Measurements from ENCODE around the gene KCNJ1.
A peak's percentile ranks its signal among the peaks of the same experiment; 100 is the strongest.

The KCNJ1 gene

DNA sequence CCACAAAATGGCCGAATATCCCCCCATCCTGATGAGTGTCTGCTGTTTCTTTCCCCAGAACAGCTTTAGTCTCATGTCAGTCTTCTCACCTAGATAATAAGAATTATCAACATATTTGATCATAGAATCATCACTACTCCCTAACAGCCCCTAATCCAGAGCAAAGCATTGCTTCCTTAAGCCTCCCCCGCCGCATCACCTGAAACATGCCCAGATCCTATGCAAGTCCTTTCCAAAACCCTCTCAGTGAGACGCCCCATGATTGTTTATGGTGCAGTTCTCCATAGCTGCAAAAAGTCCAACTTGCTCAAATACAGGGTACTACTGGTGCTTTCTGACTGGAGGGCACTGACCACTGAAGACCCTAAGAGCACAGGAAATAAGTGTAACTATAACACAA lies 20.1 kb downstream of the KCNJ1 start:
- DNase-seq: no peak

DNA sequence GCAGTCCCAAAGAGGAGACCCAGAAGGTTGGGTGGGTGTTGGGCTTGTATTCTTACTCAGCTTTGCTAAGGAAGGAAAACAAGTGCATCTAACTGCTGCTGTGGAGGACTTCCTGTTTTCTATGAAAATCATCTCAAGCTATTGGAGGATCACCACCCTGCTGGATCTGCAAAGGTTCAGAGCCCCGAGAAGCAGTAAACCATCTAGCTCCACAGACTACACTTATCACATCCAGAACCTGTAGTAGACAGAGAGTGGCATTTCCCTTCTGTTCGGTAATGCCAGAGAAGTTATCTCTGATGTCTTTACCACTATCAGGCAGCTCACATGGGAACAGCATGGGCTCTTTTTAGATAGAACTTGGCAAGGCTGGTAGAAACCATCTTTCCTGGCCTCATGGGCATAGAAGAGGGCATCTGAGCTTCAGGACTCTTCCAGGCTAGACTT lies 21.7 kb downstream of the KCNJ1 start:
- no peak for DNase-seq

DNA sequence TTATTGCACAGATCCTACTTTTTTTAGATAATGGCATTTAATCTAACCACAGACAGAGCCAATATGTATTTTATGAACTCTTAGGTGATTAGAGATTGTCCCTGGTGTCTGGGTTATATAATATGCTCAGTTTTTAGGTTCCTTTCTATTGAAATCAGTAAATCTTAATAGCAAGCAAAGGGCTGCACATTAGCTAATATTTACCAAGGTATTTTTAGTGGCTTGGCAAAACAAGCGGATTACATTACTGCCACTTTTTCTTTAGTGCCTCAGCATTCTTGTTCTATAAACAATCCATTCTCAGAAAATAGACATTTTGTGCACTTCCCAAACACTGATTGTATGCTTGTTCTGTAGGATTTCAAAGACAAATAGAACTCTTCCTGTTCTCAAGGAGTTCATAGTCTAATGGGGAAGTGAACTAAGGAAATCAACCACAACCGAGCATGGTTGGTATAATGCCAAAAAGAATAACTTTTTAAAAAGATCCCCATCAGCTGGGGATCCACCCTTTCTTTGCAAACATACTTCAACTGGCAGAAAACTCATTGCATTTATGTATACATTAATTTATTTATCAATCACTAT lies 23.8 kb downstream of the KCNJ1 start:
- DNase-seq: no peak

DNA sequence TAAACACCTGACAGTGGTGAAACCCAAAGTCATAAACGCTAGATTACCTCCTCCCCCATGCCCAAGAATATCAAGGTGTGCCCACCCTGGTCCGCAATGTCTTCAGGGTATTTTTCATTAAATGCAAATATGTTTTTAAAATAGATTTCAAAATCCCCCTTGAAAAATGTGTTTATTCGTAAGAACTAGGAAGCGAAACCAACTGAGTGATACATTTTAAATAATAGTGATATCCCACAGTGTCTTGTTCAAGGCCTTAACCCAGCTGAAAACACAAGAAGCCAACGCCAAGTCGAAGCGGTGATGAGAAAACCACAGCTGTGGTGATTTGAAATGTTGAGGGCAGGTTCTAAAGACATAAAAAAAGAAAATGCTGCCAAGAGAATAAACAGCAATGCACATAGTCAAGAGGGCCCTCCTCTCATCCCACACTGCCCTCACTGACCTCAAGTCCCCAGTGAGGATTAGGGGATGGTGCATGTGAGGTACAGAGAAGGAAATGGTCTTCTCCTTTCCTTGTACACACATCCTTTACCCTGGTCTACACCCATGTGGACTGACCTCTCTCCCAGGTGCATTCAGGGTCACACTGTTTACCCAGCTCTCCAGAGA lies 25.5 kb downstream of the KCNJ1 start:
- no peak for DNase-seq

DNA sequence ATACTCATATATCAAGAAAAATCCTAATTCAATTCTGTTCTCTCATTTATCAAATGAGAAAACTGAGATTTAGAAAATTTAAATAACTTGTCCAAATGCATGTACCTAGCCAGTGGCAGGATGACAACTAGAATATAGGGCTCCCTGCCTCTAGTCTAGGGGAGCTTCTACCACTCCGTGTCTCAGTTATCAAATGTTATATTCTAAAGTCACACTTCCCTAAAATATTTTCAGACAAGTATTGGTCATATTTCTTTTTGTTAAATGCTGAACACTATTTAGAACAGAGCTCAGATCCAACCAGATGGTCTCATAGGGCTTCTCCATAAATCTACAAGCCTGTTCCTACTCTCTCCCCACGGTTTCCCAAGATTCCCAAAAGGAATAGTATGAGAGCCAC lies 26.3 kb downstream of the KCNJ1 start:
- DNase-seq: no peak

DNA sequence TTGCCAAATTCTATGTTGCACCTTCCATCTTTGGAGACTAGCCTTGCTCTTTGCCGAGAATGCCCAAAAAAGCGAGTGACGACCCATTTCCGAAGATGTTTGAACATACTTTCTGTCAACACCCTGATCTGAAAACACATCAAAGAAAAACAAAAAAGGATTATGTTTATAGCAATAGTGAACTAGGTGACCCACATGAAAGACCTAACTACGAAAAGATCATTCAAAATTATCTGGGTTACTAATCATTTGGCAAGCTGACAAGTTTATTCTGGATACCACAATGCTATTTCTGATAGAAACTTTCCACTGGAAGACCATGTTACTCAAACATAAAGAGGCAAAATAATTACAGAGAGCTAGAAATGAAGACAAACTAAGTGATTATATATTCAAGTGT lies 27.0 kb downstream of the KCNJ1 start:
- no peak for DNase-seq

DNA sequence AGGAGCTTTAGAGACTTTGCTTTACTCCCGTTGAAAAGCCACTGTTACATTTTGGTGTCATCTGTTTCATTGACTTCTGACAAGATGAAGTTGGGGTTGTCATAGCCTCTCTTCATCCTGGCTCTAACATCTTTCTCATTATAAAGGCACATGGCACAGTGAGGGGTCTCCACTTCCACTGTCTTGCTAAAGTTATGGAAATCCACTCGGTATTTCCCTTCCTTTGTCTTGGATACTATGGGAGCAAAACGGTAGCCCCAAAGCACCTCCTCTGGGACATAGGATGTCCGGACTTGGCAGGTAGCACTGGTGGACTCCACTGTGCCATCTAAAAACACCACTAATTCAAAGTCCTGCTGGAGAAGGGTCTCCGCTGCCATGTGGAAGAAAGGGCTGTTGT lies 28.0 kb downstream of the KCNJ1 start:
- DNase-seq: no peak

DNA sequence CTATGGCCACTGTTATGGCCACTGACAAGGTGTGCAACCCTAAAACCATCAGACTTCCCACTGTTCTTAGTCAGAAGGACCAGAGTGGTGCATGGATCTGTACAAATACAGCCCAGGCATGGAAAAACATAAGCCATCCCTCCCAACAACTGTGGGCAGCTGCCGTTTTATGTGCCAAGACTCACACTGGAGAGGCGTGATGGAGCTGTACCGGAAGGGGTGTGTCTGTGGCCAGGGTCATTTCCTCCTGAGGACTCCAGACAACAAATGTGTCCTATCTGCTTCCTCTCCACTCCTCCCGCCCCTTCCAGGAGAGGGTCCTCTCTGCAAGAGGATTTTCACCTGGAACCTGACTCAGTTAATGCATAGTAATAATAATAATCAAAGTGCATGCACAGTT lies 29.5 kb downstream of the KCNJ1 start:
- no peak for DNase-seq

DNA sequence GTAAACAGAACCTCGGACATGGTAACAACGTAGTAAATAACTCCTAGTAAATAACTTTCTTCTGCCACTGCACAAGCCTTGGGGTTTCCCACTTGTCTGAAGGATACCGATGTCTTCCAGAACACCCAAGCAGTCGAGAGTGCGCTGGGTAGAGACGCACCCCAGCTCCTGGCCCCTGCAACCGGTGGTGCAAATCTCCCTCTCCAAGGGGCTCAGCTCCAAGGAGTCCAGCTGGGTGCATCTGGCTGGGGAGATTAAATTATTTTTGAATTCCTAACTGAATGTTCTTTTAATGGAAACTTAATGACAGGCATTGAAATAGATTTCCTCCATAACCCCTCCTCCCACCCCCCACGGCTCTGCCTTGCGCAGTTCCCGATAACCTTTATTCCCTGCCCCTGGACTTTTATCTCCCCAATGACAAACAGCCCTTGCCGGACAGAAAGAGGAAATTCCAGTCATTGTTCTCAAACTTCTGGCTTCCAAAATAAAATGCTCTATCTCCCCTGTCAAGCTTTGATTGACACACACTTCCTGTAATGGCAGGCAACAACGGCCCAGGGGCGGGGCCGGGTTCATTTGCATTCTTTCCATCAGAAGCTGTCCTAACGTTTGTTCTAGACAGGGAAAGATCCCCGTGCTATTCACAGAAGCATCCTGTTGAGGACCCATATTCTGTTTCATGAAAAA lies 31.2 kb downstream of the KCNJ1 start:
- DNase-seq: no peak

DNA sequence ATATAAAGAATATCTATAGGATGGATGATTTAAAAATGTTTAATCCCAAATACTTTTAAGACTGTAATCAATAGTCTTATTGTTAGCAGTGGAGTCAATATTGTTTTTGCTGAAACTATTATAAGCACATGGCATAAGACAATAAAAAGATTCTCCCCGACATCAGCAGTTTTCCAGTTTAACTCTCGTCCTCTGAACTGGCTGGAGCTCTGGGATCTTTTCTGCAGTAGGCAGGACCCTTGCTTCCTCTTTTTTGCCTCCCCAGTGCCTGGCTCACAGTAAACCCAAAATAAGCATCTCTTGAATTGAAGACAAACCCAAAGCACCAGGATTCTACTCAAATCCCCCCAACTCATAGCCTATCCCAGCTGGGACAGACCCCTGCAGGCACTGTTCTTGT lies 32.9 kb downstream of the KCNJ1 start:
- DNase-seq: no peak

DNA sequence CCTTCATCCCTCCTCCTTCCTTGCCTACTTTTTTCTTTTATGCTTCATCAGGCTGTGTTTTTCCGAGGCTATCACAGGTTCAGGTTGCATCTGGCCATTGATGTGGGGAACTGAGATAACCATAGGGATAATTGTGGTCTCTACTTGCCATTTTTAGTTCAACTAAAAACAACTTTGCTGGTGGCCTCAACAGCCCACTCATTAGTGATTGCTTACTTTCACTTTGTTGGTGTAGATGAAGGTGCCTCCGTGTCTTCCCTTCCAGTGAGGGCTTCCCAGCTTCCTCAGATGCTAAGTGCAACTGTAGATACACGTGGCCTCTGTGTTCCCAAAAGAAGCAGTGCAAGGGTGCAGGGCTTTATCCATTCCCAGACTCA lies 35.0 kb downstream of the KCNJ1 start:
- DNase-seq: no peak

DNA sequence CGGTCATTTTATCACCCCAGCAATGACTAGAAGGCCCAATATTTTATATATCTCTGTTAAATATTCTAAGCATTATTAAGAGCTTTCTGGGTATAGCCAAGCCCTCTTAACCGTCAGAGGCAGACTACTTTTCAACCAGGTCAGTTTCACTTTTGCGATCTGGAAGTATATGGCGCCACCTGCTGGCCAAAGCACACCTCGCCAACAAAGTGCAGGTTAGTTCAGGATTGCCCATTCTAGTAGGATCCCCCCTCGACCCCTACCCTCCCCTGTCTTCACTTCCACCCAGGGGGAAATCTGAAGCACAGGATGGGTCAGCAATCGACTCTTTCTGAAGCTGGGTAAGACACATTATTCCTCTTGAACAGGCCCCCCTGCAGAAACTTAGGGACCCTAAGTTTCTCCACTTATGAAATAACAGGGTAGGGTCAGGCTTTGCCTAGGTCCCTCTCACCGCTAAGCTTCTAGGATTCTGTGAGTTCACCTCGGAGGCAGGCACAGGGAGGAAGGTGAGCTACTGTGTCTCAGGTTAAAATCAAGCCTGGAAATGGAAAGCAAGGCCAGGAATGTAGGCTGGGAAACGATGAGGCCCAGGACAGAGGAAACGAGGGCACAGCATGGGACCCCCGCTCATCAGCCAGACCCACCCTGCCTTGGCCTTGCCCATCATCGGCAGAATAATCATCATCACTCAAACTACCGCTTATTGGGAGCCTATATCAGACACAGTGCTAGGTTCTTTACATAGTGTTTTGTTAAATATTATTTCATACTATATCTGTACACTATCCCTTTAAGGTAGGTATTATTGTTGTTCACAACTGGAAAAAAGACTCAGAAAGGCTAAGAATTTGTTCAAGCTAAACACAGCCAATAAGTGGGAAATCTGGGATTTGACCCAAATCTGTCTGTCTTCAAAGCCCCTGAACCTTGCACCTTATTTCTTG lies 35.6 kb downstream of the KCNJ1 start:
- peak; percentile 91 for DNase-seq

DNA sequence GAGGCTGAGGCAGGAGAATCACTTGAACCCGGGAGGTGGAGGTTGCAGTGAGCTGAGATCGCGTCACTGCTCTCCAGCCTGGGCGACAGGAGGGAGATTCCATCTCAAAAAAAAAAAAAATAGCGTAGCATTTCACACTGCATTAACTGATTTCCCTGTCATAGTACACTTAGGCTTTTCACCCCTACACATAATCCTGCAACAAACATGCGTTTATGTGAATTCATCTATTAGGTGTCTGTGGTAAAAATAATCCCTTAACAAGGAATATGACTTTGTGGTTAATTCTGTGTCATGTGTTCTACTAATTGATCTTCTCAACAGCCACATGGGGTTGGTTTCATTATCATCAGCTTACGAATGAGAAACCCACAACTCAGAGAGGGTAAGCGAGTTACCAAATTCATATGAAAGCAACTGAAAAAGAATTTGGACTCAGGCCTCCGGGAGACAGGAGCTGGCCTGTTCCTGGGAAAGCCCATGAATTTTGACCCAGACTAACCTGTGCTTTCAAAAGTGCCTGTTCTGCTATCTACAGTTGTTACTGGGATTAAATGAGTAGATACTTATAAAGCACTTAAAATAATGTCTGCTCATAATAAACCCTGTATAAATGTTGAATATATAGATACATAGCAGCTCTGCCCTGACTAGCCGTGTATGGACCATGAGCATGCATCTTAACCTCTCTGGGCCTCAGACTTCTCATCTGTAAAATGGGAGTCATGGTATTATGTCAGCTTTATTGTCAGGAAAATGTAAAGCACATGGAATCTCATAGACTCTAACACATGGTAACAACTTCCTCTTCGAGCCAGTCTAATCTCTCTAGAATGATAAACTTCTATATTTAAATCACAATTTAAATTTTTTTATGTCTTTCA lies 36.6 kb downstream of the KCNJ1 start:
- DNase-seq: no peak

DNA sequence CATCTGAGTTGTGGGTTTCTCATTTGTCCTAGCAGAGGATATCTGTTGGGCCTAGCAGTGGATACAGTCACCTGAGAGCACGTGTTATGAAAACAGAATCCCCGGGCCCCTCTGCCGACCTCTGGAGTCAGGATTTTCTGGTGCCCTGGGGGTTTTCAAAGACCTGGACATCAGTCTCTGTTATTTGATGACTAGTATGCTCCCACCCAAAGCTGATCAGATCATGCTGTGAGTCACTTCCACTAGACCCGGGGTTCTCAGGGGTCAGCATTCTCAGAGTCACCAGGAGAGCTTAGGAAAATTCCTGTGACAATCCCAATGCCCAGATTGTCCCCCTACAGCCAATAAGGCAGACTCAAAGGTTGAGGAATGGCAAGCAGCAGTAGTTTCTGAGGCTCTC lies 38.7 kb downstream of the KCNJ1 start:
- DNase-seq: no peak

DNA sequence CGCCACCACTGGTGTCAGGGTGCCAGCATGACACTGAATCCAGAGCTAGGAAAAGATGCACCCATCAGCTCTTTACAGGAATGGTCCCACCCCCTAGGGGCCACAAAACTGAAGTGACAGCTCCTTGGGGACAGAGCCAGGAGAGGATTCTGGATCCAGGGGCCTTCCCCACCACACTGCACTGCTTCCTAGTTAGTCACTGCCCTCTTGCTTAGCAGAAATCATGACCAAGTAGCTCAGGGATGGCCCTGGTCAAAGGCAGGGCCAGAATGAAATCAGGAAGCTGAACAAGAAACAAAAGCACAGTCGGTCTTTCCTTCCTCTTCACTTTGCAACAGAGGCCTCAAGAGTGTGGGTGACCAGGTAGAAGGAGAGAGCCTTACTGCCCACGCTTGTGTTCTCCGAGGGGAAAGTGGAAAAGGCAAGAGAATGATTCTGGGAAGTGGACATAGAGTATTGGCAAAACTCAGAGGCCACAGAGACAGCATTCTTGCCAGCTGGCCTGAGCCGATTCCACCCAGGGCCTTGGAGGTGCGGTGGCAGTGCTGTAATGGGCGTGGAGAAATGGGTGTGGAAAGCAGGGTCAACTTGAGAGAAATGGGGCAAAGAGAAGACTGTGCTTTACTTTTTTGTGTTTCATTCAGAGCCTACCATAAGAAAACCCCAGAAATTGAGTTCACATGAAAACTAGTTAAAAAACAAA lies 39.8 kb downstream of the KCNJ1 start:
- DNase-seq: no peak

DNA sequence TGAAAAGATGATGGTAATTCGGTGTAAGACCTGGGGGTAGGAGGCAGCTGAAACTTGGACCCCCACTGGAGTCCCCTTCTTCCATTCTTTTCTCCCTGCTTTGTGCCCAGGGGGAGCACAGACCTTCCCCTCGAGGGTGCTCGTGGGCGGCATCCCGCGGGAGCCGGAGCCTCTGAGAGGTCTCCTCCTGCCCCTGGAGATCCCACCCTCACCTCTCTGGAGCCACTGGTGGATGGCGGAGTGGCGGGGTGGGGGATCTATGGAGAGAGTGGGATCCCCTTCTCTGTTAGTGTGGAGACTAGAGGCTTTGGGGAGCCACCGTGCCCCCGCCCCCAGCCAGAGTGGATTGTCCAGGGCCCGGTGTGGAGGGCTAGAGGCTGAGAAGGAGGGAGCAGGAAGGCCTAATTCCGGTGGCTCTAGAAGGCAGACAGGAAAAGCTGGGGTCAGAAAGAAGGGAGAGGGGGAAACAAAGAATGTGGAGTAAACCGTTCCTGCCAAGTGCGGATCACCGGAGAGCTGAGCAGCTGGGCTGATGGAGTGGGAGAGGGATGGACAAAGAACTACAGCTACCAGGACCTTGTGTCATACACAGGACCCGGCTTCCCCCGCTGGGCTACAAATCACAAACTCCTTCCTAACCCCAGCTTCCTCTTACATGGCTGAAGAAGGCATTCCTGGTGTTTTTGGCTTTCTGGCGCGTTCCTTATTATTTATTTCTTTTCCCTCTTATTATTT lies 41.9 kb downstream of the KCNJ1 start:
- no peak for DNase-seq

DNA sequence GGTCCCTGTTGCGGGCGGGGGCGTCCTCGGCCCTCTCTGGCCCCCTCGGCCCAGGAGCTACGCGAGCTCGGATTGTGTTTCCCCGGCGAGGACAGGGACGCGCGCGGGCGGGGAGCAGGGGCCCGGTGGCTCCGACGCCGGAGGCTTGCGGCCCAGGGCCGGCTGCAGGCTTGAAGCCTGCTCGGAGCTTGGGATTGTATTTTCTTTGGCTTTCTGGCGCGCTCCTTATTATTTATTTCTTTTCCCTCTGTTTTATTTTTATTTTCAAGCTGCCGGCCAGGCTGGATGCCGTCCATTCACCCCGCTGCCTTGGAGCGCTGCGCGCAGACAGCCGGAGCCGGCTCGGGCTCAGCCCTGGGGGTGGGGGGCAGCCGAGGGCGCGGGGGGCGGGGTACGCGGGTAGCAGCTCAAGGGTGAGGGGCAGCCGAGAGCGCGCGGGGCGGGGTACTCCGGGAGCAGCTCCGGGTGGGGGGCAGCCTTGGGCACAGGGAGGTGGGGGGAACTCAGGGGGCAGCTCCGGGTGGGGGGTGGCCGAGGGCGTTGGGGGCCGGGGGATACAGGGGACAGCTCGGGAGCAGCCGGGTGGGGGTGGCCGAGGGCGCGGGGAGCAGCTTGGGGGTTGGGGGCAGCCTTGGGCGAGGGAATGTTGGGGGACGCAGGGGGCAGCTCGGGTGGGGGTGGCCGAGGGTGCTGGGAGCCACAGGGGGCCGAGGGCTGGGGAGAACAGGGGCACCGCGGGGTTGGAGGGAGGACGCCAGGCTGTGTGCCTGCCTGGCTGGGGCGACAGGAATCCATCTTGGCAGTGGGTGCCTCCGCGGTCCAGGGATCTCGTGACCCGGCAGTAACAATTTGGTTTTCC lies 42.7 kb downstream of the KCNJ1 start:
- DNase-seq: no peak

DNA sequence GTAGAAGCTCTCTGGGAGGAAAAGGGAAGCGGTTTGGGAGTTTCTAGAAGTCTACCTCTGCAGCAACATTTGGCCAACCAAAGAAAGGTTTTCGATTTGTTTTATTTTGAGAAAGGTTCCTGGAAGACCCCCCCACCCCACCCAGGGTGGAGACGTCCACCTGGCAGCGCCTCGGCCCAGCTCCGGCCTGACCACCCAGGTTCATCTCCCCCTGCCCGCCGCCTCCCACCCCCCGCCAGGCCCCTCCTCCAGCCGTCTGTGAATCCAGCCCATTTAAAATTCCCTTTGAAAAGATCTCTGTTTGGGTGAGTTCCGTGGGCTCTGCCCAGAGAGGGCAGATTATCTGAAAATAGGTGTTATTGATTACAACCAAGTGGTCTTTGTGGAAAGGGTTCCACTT lies 43.3 kb downstream of the KCNJ1 start:
- DNase-seq: no peak

DNA sequence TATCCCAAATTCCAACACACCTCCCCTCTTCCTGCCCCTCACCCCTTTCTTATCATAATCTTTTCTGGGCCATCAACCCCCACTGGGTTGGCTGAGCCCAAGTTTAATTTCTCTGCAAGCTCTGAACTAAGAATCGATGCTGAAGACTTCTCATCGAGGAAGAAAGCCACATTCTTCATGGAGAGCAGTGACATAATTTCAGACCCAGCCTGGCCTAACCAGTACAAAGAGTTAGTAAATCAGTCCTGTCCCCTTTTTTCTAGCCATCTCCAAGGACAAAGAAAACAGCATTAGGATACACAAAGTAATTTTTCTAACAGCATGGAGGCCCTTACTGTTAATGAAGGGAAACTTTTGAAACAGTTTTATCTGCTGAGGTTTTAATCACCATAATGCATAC lies 45.0 kb downstream of the KCNJ1 start:
- no peak for DNase-seq

DNA sequence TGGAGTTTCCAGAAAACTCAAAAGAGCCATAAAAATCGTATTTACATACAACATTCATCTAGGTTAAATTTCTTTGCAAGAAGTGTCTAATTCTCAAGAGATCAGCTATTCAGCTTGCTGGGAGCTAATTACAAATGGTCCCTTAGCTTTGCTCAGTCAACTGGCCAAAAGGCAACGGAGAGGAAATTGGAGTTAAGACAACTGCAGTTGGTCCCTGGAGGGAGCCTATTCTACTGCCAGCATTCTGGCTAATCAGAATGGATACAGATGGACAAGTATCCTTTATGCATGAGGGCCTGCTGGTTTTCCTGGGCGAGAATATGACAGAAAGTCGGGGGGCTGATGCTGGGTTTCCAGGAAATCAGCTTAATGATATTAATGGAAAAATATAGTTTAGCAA lies 45.5 kb downstream of the KCNJ1 start:
- DNase-seq: no peak

All from stimulated activated CD4-positive, alpha-beta T cell treated with anti-CD3 and anti-CD28 coated beads, Interleukin-2, amount 100 ng/mL, for 24 hours (primary cell).